Stimulated activated CD8-positive, alpha-beta memory T cell treated with anti-CD3 and anti-CD28 coated beads, Interleukin-7, amount 100 ng/mL, for 24 hours (primary cell): ENCODE measurements around the gene DCHS2.
"Not testable (repeated sequence)": the region's sequence is repeated elsewhere in the genome, so short reads cannot be mapped to it uniquely, and the experiment has no call there.

Source experiments
- DNase-seq: peaks from one replicate; pipeline ENCODE4 v3.0.0-alpha.2; 2020; ENCODE audit warnings: low read depth

DCHS2 gene

GRCh38 chr4:154217384-154217783 lies 274.2 kb downstream of the DCHS2 start:
- DNase-seq: not testable (repeated sequence)

GRCh38 chr4:154211506-154211905 lies 280.1 kb downstream of the DCHS2 start:
- DNase-seq: no peak

- no peak for DNase-seq
Observed at GRCh38 chr4:154208424-154208823, 283.2 kb downstream of the DCHS2 start.

- DNase-seq: no peak
Observed at GRCh38 chr4:154205471-154205870, 286.1 kb downstream of the DCHS2 start.

DNA sequence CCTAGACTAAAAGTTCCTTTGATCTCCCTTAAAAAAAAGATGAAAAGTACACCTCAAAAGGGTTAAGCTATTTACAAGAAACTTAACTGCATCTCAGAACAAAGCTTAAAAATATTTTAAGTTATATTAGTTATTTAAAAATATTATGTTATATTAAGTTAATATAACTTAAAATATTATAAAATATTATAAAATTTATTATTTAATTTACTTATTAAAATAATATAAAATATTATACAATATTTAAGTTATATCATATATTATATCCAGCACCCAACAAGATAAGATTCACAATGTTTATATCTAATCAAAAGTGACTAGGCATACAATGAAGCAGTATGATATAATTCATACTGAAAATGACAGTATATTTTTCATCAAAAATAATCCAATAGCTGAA lies 296.9 kb downstream of the DCHS2 start:
- no peak for DNase-seq

DNA sequence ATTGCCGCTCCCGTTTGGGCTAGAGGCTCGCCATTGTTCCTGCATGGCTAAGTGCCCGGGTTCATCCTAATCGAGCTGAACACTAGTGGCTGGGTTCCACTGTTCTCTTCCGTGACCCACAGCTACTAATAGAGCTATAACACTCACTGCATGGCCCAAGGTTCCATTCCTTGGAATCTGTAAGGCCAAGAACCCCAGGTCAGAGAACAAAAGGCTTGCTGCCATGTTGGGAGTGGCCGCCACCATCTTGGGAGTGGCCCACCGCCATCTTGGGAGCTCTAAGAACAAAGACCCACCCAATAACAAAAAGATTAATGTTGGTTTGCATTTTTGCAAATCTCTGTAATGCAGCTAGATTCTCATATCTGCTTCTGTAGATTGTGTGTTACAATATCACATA lies 299.0 kb downstream of the DCHS2 start:
- no peak for DNase-seq

- no peak for DNase-seq
Observed at GRCh38 chr4:154189346-154189745, 302.3 kb downstream of the DCHS2 start.

DNA sequence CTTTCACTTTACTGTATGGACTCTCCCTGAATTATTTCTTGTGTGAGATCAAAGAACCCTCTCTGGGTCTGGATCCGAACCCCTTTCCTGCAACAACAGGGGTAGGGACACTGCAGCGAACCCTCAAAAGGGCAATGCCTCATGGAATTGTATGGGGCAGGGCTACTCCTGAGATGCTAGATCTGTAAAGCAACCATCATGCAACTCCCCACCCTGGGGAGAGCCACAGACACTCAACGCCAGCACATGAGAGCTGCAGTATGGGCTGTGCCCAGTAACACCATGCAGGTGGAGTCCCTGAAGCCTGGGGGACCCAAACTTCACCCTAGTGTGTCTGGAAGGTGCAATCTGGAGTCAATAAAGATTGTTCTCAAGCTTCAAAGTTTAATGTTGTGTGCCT lies 304.7 kb downstream of the DCHS2 start:
- no peak for DNase-seq

GRCh38 chr4:154186035-154186434 lies 305.6 kb downstream of the DCHS2 start:
- no peak for DNase-seq

- no peak for DNase-seq
Observed at GRCh38 chr4:154184238-154184637, 307.4 kb downstream of the DCHS2 start.

- no peak for DNase-seq
Observed at GRCh38 chr4:154183264-154183663, 308.3 kb downstream of the DCHS2 start.
